DMS153 (cell line): ENCODE data around the gene PHC2.

Experiments
- DNase-seq: peaks from one replicate; lab custom pipeline; 2025; lab: John Stamatoyannopoulos, UW

The PHC2 gene

GRCh38 chr1:33420870-33421775 is 9.8 kb downstream of the PHC2 start:
- no peak for DNase-seq

- no peak for DNase-seq
Measured at GRCh38 chr1:33418811-33419210, 12.1 kb downstream of the PHC2 start.

- no peak for DNase-seq
Measured at GRCh38 chr1:33414879-33415278, 16.0 kb downstream of the PHC2 start.

- DNase-seq = peak; percentile 67
Measured at GRCh38 chr1:33410091-33410701, 20.7 kb downstream of the PHC2 start.

GRCh38 chr1:33408093-33408436 is 22.8 kb downstream of the PHC2 start:
- no peak for DNase-seq

GRCh38 chr1:33407352-33408092 is 23.4 kb downstream of the PHC2 start:
- no peak for DNase-seq

GRCh38 chr1:33402206-33402605 is 28.7 kb downstream of the PHC2 start:
- no peak for DNase-seq

- no peak for DNase-seq
Measured at GRCh38 chr1:33401471-33401870, 29.4 kb downstream of the PHC2 start.

GRCh38 chr1:33400153-33400911 is 30.6 kb downstream of the PHC2 start:
- DNase-seq = no peak

GRCh38 chr1:33399375-33399774 is 31.5 kb downstream of the PHC2 start:
- no peak for DNase-seq

GRCh38 chr1:33397994-33398393 is 32.9 kb downstream of the PHC2 start:
- DNase-seq = no peak

- DNase-seq = no peak
Measured at GRCh38 chr1:33397125-33397506, 33.8 kb downstream of the PHC2 start.

GRCh38 chr1:33396188-33397124 is 34.4 kb downstream of the PHC2 start:
- DNase-seq = no peak

GRCh38 chr1:33394770-33395169 is 36.1 kb downstream of the PHC2 start:
- DNase-seq = no peak

- DNase-seq = no peak
Measured at GRCh38 chr1:33393991-33394390, 36.9 kb downstream of the PHC2 start.

- DNase-seq = no peak
Measured at GRCh38 chr1:33393524-33393923, 37.4 kb downstream of the PHC2 start.

GRCh38 chr1:33392639-33393038 is 38.3 kb downstream of the PHC2 start:
- DNase-seq = no peak

- DNase-seq = no peak
Measured at GRCh38 chr1:33392206-33392605, 38.7 kb downstream of the PHC2 start.

- no peak for DNase-seq
Measured at GRCh38 chr1:33391343-33392078, 39.4 kb downstream of the PHC2 start.

GRCh38 chr1:33390542-33390941 is 40.4 kb downstream of the PHC2 start:
- no peak for DNase-seq
